HepG2 (cell line): Measurements from ENCODE around the gene GLUL. TPM values are rescaled to one million over a fixed set of nuclear protein-coding genes. Genes with fewer than 3 reads are reported as not detected.

ENCODE experiments used
- HMG20B ChIP-seq: conservative IDR thresholded peaks from 2 replicates; pipeline ENCODE4 v1.6.1; 2016; ENCODE audit warnings: missing genetic modification reagents, missing compliant biosample characterization
- SMC3 ChIP-seq: IDR thresholded peaks from 2 replicates; pipeline ENCODE4 v1.6.1; 2011; ENCODE audit warnings: low read length, improper control_type of control experiment
- SUZ12 ChIP-seq: fragments of 150-350 bp; IDR thresholded peaks from 2 replicates; pipeline ENCODE4 v1.6.1; 2014; ENCODE audit warnings: low read depth, low read length
- TP53 ChIP-seq: sonication (generic); formaldehyde crosslinking; conservative IDR thresholded peaks from 2 replicates; pipeline ENCODE4 v1.4.0; 2020; ENCODE audit warnings: missing genetic modification reagents
- ZFX ChIP-seq: sonication (generic); formaldehyde crosslinking; IDR thresholded peaks from 2 replicates; pipeline ENCODE4 v1.4.0; 2020; ENCODE audit warnings: mild to moderate bottlenecking, low read depth, missing genetic modification reagents, moderate library complexity
- ZNF607 ChIP-seq: sonication (generic); formaldehyde crosslinking; IDR thresholded peaks from 2 replicates; pipeline ENCODE4 v1.5.1; 2020; ENCODE audit warnings: missing genetic modification reagents, mild to moderate bottlenecking, borderline replicate concordance
- ZSCAN9 ChIP-seq: IDR thresholded peaks from 2 replicates; pipeline ENCODE4 v1.6.1; 2016; ENCODE audit warnings: borderline replicate concordance
- polyA plus RNA-seq, 8 experiments: library from polyadenylated mRNA; depleted of rRNA in 3 of 8; stranded (reverse) in 7 of 8; unstranded in 1 of 8; fragments of >200 nt; fragmentation: Illumina TruSeq in 4 of 8; extraction: Trizol in 4 of 8; gene quantifications; 2 replicates each; pipeline versions ENCODE4 v1.2.1 to v1.2.3, GENCODE V29; 2011 to 2016; ENCODE audit warnings: low read depth in 4 of 8, missing spikeins in 1 of 8, mixed read lengths in 1 of 8; ENCODE audit not compliant: insufficient read depth in 1 of 8
- total RNA-seq, 5 experiments: library from RNA; depleted of rRNA; stranded (reverse); fragments of >200 nt; fragmentation: Illumina TruSeq; extraction: Trizol; gene quantifications; 2 replicates each; pipeline ENCODE4 v1.2.3, GENCODE V29; 2016; ENCODE audit warnings: low read depth in 1 of 5
- TF ChIP-seq, protein P1 (sequence below): sonication (generic); formaldehyde crosslinking; IDR thresholded peaks from 2 replicates; pipeline ENCODE4 v1.9.0; 2021; ENCODE audit warnings: mild to moderate bottlenecking, missing genetic modification reagents
- TF ChIP-seq, protein P2 (sequence below): IDR thresholded peaks from 2 replicates; pipeline ENCODE4 v1.6.1; 2016; ENCODE audit warnings: low read depth, missing genetic modification reagents, missing compliant biosample characterization
- TF ChIP-seq, protein P3 (sequence below): sonication (generic); formaldehyde crosslinking; IDR thresholded peaks from 2 replicates; pipeline ENCODE4 v1.4.0; 2020; ENCODE audit warnings: missing genetic modification reagents, mild to moderate bottlenecking, borderline replicate concordance
- TF ChIP-seq, protein P4 (sequence below): sonication (generic); formaldehyde crosslinking; conservative IDR thresholded peaks from 2 replicates; pipeline ENCODE4 v1.4.0; 2020; ENCODE audit warnings: missing genetic modification reagents

GLUL gene
- total and polyA plus RNA-seq, 2 of the 13 experiments (the other 11 are each of a cell fraction or from before 2014, with no cell fraction given): 423 to 827 TPM

DNA sequence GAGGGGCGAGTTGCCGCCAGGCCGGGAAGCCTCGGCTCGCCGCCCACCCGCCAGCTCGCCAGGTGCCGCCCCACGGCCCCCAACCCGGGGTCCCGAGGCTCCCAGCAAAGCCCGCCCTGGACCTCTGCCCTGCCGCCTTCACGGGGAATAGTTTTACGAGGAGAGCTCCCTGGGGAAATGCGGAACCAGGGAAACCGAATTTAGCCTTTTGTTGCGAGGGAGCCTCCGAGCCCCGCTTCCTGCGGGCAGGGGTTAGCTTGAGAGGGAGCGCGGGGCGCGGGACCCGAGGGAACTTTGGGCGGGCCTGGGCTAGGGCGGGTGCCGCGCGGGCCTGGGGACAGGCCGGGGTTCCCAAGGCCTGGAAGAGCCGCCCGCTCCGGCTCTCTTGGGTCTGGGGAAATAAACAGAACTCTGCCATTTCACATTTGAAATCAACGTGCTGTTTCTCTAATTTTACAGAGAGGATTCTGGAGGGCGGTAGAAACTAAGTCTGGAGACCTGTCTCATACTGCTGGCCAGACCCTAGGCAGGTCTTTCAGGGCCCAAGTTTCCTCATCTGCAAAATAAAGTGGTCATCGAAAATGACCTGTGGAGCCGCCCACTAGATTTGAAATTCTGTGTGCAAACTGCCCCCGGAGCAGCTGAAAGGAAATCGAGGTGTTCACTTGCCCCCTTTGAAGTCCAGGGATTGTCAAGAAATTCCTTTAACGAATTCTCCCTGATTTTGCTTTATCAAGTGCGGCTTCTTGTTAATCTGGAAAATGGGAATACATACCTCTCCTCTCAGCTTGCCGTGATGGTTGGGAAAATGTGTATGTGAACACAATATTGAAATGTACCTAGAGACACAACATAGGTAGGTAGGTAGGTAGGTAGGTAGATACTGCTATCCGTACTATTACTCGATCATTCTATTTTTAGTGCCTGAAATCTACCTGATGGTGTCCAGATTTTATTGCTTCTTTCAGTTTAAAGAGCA is 749 bp upstream of the GLUL start (continued):
- TF ChIP-seq, protein P1, sequence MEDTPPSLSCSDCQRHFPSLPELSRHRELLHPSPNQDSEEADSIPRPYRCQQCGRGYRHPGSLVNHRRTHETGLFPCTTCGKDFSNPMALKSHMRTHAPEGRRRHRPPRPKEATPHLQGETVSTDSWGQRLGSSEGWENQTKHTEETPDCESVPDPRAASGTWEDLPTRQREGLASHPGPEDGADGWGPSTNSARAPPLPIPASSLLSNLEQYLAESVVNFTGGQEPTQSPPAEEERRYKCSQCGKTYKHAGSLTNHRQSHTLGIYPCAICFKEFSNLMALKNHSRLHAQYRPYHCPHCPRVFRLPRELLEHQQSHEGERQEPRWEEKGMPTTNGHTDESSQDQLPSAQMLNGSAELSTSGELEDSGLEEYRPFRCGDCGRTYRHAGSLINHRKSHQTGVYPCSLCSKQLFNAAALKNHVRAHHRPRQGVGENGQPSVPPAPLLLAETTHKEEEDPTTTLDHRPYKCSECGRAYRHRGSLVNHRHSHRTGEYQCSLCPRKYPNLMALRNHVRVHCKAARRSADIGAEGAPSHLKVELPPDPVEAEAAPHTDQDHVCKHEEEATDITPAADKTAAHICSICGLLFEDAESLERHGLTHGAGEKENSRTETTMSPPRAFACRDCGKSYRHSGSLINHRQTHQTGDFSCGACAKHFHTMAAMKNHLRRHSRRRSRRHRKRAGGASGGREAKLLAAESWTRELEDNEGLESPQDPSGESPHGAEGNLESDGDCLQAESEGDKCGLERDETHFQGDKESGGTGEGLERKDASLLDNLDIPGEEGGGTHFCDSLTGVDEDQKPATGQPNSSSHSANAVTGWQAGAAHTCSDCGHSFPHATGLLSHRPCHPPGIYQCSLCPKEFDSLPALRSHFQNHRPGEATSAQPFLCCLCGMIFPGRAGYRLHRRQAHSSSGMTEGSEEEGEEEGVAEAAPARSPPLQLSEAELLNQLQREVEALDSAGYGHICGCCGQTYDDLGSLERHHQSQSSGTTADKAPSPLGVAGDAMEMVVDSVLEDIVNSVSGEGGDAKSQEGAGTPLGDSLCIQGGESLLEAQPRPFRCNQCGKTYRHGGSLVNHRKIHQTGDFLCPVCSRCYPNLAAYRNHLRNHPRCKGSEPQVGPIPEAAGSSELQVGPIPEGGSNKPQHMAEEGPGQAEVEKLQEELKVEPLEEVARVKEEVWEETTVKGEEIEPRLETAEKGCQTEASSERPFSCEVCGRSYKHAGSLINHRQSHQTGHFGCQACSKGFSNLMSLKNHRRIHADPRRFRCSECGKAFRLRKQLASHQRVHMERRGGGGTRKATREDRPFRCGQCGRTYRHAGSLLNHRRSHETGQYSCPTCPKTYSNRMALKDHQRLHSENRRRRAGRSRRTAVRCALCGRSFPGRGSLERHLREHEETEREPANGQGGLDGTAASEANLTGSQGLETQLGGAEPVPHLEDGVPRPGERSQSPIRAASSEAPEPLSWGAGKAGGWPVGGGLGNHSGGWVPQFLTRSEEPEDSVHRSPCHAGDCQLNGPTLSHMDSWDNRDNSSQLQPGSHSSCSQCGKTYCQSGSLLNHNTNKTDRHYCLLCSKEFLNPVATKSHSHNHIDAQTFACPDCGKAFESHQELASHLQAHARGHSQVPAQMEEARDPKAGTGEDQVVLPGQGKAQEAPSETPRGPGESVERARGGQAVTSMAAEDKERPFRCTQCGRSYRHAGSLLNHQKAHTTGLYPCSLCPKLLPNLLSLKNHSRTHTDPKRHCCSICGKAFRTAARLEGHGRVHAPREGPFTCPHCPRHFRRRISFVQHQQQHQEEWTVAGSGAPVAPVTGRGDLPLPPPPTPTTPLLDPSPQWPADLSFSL (CRISPR knock-in tag): no peak
- TF ChIP-seq SUZ12: no peak
- TF ChIP-seq ZNF607 (CRISPR knock-in tag): 0 out of 2 replicates have a peak, but pooled peaks have one; percentile 37
- TF ChIP-seq HMG20B (CRISPR knock-in tag): no peak
- TF ChIP-seq, protein P2, sequence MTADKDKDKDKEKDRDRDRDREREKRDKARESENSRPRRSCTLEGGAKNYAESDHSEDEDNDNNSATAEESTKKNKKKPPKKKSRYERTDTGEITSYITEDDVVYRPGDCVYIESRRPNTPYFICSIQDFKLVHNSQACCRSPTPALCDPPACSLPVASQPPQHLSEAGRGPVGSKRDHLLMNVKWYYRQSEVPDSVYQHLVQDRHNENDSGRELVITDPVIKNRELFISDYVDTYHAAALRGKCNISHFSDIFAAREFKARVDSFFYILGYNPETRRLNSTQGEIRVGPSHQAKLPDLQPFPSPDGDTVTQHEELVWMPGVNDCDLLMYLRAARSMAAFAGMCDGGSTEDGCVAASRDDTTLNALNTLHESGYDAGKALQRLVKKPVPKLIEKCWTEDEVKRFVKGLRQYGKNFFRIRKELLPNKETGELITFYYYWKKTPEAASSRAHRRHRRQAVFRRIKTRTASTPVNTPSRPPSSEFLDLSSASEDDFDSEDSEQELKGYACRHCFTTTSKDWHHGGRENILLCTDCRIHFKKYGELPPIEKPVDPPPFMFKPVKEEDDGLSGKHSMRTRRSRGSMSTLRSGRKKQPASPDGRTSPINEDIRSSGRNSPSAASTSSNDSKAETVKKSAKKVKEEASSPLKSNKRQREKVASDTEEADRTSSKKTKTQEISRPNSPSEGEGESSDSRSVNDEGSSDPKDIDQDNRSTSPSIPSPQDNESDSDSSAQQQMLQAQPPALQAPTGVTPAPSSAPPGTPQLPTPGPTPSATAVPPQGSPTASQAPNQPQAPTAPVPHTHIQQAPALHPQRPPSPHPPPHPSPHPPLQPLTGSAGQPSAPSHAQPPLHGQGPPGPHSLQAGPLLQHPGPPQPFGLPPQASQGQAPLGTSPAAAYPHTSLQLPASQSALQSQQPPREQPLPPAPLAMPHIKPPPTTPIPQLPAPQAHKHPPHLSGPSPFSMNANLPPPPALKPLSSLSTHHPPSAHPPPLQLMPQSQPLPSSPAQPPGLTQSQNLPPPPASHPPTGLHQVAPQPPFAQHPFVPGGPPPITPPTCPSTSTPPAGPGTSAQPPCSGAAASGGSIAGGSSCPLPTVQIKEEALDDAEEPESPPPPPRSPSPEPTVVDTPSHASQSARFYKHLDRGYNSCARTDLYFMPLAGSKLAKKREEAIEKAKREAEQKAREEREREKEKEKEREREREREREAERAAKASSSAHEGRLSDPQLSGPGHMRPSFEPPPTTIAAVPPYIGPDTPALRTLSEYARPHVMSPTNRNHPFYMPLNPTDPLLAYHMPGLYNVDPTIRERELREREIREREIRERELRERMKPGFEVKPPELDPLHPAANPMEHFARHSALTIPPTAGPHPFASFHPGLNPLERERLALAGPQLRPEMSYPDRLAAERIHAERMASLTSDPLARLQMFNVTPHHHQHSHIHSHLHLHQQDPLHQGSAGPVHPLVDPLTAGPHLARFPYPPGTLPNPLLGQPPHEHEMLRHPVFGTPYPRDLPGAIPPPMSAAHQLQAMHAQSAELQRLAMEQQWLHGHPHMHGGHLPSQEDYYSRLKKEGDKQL: no peak
- TF ChIP-seq ZSCAN9 (CRISPR knock-in tag): no peak
- TF ChIP-seq TP53 (CRISPR knock-in tag): no peak
- TF ChIP-seq, protein P3, sequence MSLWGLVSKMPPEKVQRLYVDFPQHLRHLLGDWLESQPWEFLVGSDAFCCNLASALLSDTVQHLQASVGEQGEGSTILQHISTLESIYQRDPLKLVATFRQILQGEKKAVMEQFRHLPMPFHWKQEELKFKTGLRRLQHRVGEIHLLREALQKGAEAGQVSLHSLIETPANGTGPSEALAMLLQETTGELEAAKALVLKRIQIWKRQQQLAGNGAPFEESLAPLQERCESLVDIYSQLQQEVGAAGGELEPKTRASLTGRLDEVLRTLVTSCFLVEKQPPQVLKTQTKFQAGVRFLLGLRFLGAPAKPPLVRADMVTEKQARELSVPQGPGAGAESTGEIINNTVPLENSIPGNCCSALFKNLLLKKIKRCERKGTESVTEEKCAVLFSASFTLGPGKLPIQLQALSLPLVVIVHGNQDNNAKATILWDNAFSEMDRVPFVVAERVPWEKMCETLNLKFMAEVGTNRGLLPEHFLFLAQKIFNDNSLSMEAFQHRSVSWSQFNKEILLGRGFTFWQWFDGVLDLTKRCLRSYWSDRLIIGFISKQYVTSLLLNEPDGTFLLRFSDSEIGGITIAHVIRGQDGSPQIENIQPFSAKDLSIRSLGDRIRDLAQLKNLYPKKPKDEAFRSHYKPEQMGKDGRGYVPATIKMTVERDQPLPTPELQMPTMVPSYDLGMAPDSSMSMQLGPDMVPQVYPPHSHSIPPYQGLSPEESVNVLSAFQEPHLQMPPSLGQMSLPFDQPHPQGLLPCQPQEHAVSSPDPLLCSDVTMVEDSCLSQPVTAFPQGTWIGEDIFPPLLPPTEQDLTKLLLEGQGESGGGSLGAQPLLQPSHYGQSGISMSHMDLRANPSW: no peak
- TF ChIP-seq ZFX (CRISPR knock-in tag): peak; percentile 64
- TF ChIP-seq, protein P4, sequence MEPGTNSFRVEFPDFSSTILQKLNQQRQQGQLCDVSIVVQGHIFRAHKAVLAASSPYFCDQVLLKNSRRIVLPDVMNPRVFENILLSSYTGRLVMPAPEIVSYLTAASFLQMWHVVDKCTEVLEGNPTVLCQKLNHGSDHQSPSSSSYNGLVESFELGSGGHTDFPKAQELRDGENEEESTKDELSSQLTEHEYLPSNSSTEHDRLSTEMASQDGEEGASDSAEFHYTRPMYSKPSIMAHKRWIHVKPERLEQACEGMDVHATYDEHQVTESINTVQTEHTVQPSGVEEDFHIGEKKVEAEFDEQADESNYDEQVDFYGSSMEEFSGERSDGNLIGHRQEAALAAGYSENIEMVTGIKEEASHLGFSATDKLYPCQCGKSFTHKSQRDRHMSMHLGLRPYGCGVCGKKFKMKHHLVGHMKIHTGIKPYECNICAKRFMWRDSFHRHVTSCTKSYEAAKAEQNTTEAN (CRISPR knock-in tag): no peak
- no peak for TF ChIP-seq SMC3
